Measurements from ENCODE around the gene NHP2.

DNA sequence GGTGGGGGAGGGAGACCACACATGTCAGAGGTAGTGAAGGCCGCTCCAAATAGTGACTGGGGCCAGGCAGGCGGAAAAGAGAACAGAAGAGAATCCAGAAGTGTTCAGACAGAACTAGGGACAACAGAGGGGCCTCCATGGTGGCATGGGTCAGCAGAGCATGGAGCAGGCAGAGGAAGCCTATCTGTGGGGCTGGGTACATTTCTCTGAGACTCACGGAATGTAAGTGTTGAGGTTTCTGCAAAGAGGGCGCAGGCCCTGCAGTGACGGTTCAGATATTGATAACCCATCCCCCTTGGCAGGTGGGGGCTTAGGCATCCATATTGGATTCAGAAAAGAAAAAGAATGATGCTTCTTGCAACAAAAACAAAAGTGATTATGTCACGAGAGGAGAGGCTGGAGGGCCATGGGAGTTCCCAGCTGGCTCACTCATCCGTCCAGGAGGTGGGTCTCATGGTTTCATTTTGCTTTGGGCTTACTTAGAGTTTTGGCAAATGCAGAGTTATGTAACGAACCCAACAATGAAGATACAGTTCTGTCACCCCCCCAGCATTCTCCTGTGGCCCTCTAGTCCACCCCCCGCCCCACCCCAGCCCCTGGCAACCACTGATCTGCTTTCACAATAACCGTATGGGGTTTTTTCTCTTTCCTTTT, 28.3 kb downstream of the NHP2 start:
- TF ChIP-seq, protein P1, sequence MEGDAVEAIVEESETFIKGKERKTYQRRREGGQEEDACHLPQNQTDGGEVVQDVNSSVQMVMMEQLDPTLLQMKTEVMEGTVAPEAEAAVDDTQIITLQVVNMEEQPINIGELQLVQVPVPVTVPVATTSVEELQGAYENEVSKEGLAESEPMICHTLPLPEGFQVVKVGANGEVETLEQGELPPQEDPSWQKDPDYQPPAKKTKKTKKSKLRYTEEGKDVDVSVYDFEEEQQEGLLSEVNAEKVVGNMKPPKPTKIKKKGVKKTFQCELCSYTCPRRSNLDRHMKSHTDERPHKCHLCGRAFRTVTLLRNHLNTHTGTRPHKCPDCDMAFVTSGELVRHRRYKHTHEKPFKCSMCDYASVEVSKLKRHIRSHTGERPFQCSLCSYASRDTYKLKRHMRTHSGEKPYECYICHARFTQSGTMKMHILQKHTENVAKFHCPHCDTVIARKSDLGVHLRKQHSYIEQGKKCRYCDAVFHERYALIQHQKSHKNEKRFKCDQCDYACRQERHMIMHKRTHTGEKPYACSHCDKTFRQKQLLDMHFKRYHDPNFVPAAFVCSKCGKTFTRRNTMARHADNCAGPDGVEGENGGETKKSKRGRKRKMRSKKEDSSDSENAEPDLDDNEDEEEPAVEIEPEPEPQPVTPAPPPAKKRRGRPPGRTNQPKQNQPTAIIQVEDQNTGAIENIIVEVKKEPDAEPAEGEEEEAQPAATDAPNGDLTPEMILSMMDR (IDR thresholded peaks at IDR 0.05), result no peak
- TF ChIP-seq POLR2A (IDR thresholded peaks at IDR 0.05), result no peak

All from heart left ventricle (tissue), 13 donors.